Duodenal mucosa (tissue), 2 donors: Measurements from ENCODE around the gene NUDT11.
"Not testable (repeated sequence)": the region's sequence is repeated elsewhere in the genome, so short reads cannot be mapped to it uniquely, and the experiment has no call there.

Experiments used
- H3K27ac ChIP-seq: one replicate; pipeline ENCODE4 v1.7.0; 2013; ENCODE audit warnings: low read depth, low read length
- H3K27me3 ChIP-seq, 2 donors: one replicate each; pipeline ENCODE4 v1.7.0; 2013; ENCODE audit warnings: low read length in 2 of 2, control low read depth in 1 of 2; ENCODE audit not compliant: insufficient read depth in 2 of 2, control insufficient read depth in 1 of 2
- H3K36me3 ChIP-seq, 2 donors: one replicate each; pipeline ENCODE4 v1.7.0; 2013; ENCODE audit warnings: low read length in 2 of 2, control low read depth in 1 of 2; ENCODE audit not compliant: insufficient read depth in 2 of 2, control insufficient read depth in 1 of 2
- H3K4me1 ChIP-seq, 2 donors: one replicate each; pipeline ENCODE4 v1.7.0; 2013; ENCODE audit warnings: low read length in 2 of 2, control low read depth in 1 of 2; ENCODE audit not compliant: insufficient read depth in 2 of 2, control insufficient read depth in 1 of 2
- H3K4me3 ChIP-seq, 2 donors: one replicate each; pipeline ENCODE4 v1.7.0; 2013; ENCODE audit warnings: low read length in 2 of 2, low read depth in 1 of 2
- H3K9ac ChIP-seq, 2 donors: one replicate each; pipeline ENCODE4 v1.7.0; 2013; ENCODE audit warnings: low read length in 2 of 2, low read depth in 1 of 2
- H3K9me3 ChIP-seq, 2 donors: one replicate each; pipeline ENCODE4 v1.7.0; 2013; ENCODE audit warnings: low read length in 2 of 2, control low read depth in 1 of 2; ENCODE audit not compliant: control insufficient read depth in 1 of 2

The NUDT11 gene

GRCh38 chrX:51496501-51497291, at the start of gene NUDT11:
Gene NUDT11 (minus strand): TSS chrX:51496592. CDS start chrX:51496444, 148 bp downstream.
- H3K4me3 ChIP-seq, result peak within 1 kb of the TSS; percentile 55 to 60
- H3K4me1 ChIP-seq, result peaks cover 0 to 4% of the 10 kb centered on the region in 2 donors
- no peaks in the 10 kb centered on the region for H3K27me3 ChIP-seq
- H3K36me3 ChIP-seq, result no peaks in the 10 kb centered on the region
- no peaks in the 10 kb centered on the region for H3K9me3 ChIP-seq
- no peak within 1 kb of the TSS for H3K27ac ChIP-seq
- H3K9ac ChIP-seq, result no peak within 1 kb of the TSS

- no peaks in the 10 kb centered on the region for H3K27me3 ChIP-seq
- no peaks in the 10 kb centered on the region for H3K9me3 ChIP-seq
- H3K27ac ChIP-seq, result no peak overlapping the region
- no peak overlapping the region for H3K9ac ChIP-seq
- H3K4me3 ChIP-seq, result no peak overlapping the region
- no peaks in the 10 kb centered on the region for H3K4me1 ChIP-seq
- no peaks in the 10 kb centered on the region for H3K36me3 ChIP-seq
These were observed 24.0 kb upstream of the NUDT11 start for GRCh38 chrX:51520393-51520792.

GRCh38 chrX:51519131-51519530, 22.7 kb upstream of the NUDT11 start:
- H3K9me3 ChIP-seq, H3K4me1 ChIP-seq, H3K27ac ChIP-seq, H3K4me3 ChIP-seq, H3K9ac ChIP-seq, H3K27me3 ChIP-seq, H3K36me3 ChIP-seq: not testable (repeated sequence)

GRCh38 chrX:51507551-51507950, 11.2 kb upstream of the NUDT11 start:
- H3K9ac ChIP-seq, result no peak overlapping the region

GRCh38 chrX:51495701-51496488, 497 bp downstream of the NUDT11 start:
- not testable (repeated sequence) for H3K27ac ChIP-seq, H3K9ac ChIP-seq, H3K9me3 ChIP-seq, H3K36me3 ChIP-seq, H3K27me3 ChIP-seq, H3K4me1 ChIP-seq
- H3K4me3 ChIP-seq, result peak overlapping the region; percentile 55 to 60

More at GRCh38 chrX:51507551-51507950, 11.2 kb upstream of the NUDT11 start:
- Histone ChIP-seq H3K4me1 (no peaks in the 10 kb centered on the region), H3K27ac (no peak overlapping the region), H3K4me3 (no peak overlapping the region), H3K27me3 (no peaks in the 10 kb centered on the region), H3K9me3 (no peaks in the 10 kb centered on the region), H3K36me3 (no peaks in the 10 kb centered on the region)

- Histone ChIP-seq H3K9ac (no peak overlapping the region), H3K27ac (no peak overlapping the region), H3K36me3 (no peaks in the 10 kb centered on the region), H3K9me3 (no peaks in the 10 kb centered on the region), H3K4me1 (peaks cover 0 to 4% of the 10 kb centered on the region in 2 donors), H3K4me3 (no peak overlapping the region), H3K27me3 (no peaks in the 10 kb centered on the region)
These were observed 2.0 kb downstream of the NUDT11 start for GRCh38 chrX:51494409-51494808.

- Histone ChIP-seq H3K9me3 (no peaks in the 10 kb centered on the region), H3K9ac (no peak overlapping the region), H3K4me3 (no peak overlapping the region), H3K27me3 (no peaks in the 10 kb centered on the region), H3K36me3 (no peaks in the 10 kb centered on the region), H3K27ac (no peak overlapping the region), H3K4me1 (no peaks in the 10 kb centered on the region)
These were observed 8.5 kb downstream of the NUDT11 start for GRCh38 chrX:51487960-51488267.

GRCh38 chrX:51484616-51485015, 11.8 kb downstream of the NUDT11 start:
- H3K27me3 ChIP-seq, result no peaks in the 10 kb centered on the region
- H3K4me1 ChIP-seq, result no peaks in the 10 kb centered on the region
- no peak overlapping the region for H3K4me3 ChIP-seq
- H3K9me3 ChIP-seq, result no peaks in the 10 kb centered on the region
- H3K36me3 ChIP-seq, result no peaks in the 10 kb centered on the region
- no peak overlapping the region for H3K27ac ChIP-seq
- no peak overlapping the region for H3K9ac ChIP-seq

- H3K9ac ChIP-seq, H3K27me3 ChIP-seq, H3K4me1 ChIP-seq, H3K9me3 ChIP-seq, H3K27ac ChIP-seq, H3K36me3 ChIP-seq, H3K4me3 ChIP-seq: not testable (repeated sequence)
These were observed 14.0 kb downstream of the NUDT11 start for GRCh38 chrX:51482411-51482810.

GRCh38 chrX:51476930-51477329, 19.5 kb downstream of the NUDT11 start:
- Histone ChIP-seq H3K4me1 (no peaks in the 10 kb centered on the region), H3K9ac (no peak overlapping the region), H3K4me3 (no peak overlapping the region), H3K27ac (no peak overlapping the region), H3K27me3 (no peaks in the 10 kb centered on the region), H3K36me3 (no peaks in the 10 kb centered on the region), H3K9me3 (no peaks in the 10 kb centered on the region)
